H9 (cell line): ENCODE data around the gene MARVELD1. TPM values are rescaled to one million over a fixed set of nuclear protein-coding genes. Genes with fewer than 3 reads are reported as not detected.

Experiments used
- DNase-seq: peaks from one replicate; pipeline ENCODE4 v3.0.0-alpha.2; 2017
- H2AFZ ChIP-seq: one replicate; pipeline ENCODE4 v1.6.1; 2013; ENCODE audit warnings: mild to moderate bottlenecking, low read length, control low read depth, moderate library complexity
- H2AK5ac ChIP-seq: 2 replicates; pipeline ENCODE4 v1.6.1; 2013; ENCODE audit warnings: low read length, control low read depth, mixed read lengths; ENCODE audit not compliant: insufficient read length
- H2BK120ac ChIP-seq: one replicate; pipeline ENCODE4 v1.6.1; 2013; ENCODE audit warnings: low read depth, mild to moderate bottlenecking, low read length, control low read depth, inconsistent platforms; ENCODE audit not compliant: poor library complexity, severe bottlenecking
- H2BK12ac ChIP-seq: 2 replicates; pipeline ENCODE4 v1.6.1; 2013; ENCODE audit warnings: low read length, control low read depth, mixed read lengths, low read depth; ENCODE audit not compliant: insufficient read length
- H2BK15ac ChIP-seq: 2 replicates; pipeline ENCODE4 v1.6.1; 2013; ENCODE audit warnings: low read depth, low read length, control low read depth
- H2BK20ac ChIP-seq: one replicate; pipeline ENCODE4 v1.6.1; 2013; ENCODE audit warnings: low read depth, mild to moderate bottlenecking, low read length, control low read depth, inconsistent platforms; ENCODE audit not compliant: poor library complexity, severe bottlenecking
- H2BK5ac ChIP-seq: 2 replicates; pipeline ENCODE4 v1.6.1; 2013; ENCODE audit warnings: low read length, control low read depth, mixed read lengths; ENCODE audit not compliant: insufficient read length
- H3K14ac ChIP-seq: 2 replicates; pipeline ENCODE4 v1.6.1; 2013; ENCODE audit warnings: low read length, control low read depth; ENCODE audit not compliant: insufficient read depth
- H3K18ac ChIP-seq: 2 replicates; pipeline ENCODE4 v1.6.1; 2013; ENCODE audit warnings: low read depth, mild to moderate bottlenecking, mixed read lengths, low read length, control low read depth; ENCODE audit not compliant: insufficient read length
- H3K23ac ChIP-seq: 2 replicates; pipeline ENCODE4 v1.6.1; 2013; ENCODE audit warnings: low read length, control low read depth, mixed read lengths, low read depth; ENCODE audit not compliant: insufficient read length
- H3K23me2 ChIP-seq: 2 replicates; pipeline ENCODE4 v1.6.1; 2013; ENCODE audit warnings: low read depth, mild to moderate bottlenecking, mixed read lengths, low read length, control low read depth; ENCODE audit not compliant: insufficient read length, poor library complexity, severe bottlenecking
- H3K27ac ChIP-seq: 2 replicates; pipeline ENCODE4 v1.5.1; 2013; ENCODE audit warnings: low read length, control low read depth, mixed read lengths, low read depth; ENCODE audit not compliant: insufficient read length
- H3K27me3 ChIP-seq: 2 replicates; pipeline ENCODE4 v1.6.1; 2013; ENCODE audit warnings: low read length, control low read depth, inconsistent platforms; ENCODE audit not compliant: insufficient read depth
- H3K4ac ChIP-seq: 2 replicates; pipeline ENCODE4 v1.6.1; 2013; ENCODE audit warnings: low read depth, mild to moderate bottlenecking, control low read depth, inconsistent platforms, low read length, moderate library complexity
- H3K4me1 ChIP-seq: 2 replicates; pipeline ENCODE4 v1.6.1; 2013; ENCODE audit warnings: low read length, control low read depth, inconsistent platforms; ENCODE audit not compliant: insufficient read depth
- H3K4me2 ChIP-seq: 2 replicates; pipeline ENCODE4 v1.6.1; 2013; ENCODE audit warnings: low read length, control low read depth, mixed read lengths; ENCODE audit not compliant: insufficient read length, insufficient read depth
- H3K56ac ChIP-seq: 2 replicates; pipeline ENCODE4 v1.6.1; 2013; ENCODE audit warnings: low read depth, mild to moderate bottlenecking, mixed read lengths, low read length, control low read depth; ENCODE audit not compliant: insufficient read length
- H3K79me1 ChIP-seq: 2 replicates; pipeline ENCODE4 v1.6.1; 2013; ENCODE audit warnings: low read depth, mild to moderate bottlenecking, moderate library complexity, low read length, control low read depth, inconsistent platforms; ENCODE audit not compliant: insufficient read depth, poor library complexity, severe bottlenecking
- H3K79me2 ChIP-seq: 2 replicates; pipeline ENCODE4 v1.6.1; 2013; ENCODE audit warnings: low read length, control low read depth, inconsistent platforms; ENCODE audit not compliant: insufficient read depth
- H3K9ac ChIP-seq: 2 replicates; pipeline ENCODE4 v1.6.1; 2013; ENCODE audit warnings: low read length, control low read depth, mixed read lengths; ENCODE audit not compliant: insufficient read length; ENCODE audit errors: extremely low read depth
- H3K9me3 ChIP-seq: one replicate; pipeline ENCODE4 v1.6.1; 2013; ENCODE audit warnings: low read depth, low read length, inconsistent platforms; ENCODE audit not compliant: control insufficient read depth
- H3T11ph ChIP-seq: one replicate; pipeline ENCODE4 v1.6.1; 2013; ENCODE audit warnings: mild to moderate bottlenecking, low read length, control low read depth, inconsistent platforms
- H4K20me1 ChIP-seq: one replicate; pipeline ENCODE4 v1.6.1; 2013; ENCODE audit not compliant: control insufficient read depth, insufficient read length, insufficient read depth
- H4K5ac ChIP-seq: 2 replicates; pipeline ENCODE4 v1.6.1; 2013; ENCODE audit warnings: low read depth, mild to moderate bottlenecking, mixed read lengths, low read length, control low read depth; ENCODE audit not compliant: insufficient read length
- H4K8ac ChIP-seq: replicated peaks from 2 replicates; pipeline ENCODE4 v1.6.1; 2013; ENCODE audit warnings: low read length, control low read depth, mixed read lengths, low read depth; ENCODE audit not compliant: insufficient read length
- H4K91ac ChIP-seq: 2 replicates; pipeline ENCODE4 v1.6.1; 2013; ENCODE audit warnings: low read depth, mild to moderate bottlenecking, moderate library complexity, mixed read lengths, low read length, control low read depth; ENCODE audit not compliant: insufficient read length
- H3K27ac Mint-ChIP-seq, 3 experiments: 2 replicates in 2 of 3; 3 replicates in 1 of 3; pipeline ENCODE4 v1.8.0; 2020 to 2021; ENCODE audit warnings: mixed read lengths in 3 of 3, mild to moderate bottlenecking in 1 of 3, moderate library complexity in 1 of 3
- H3K27me3 Mint-ChIP-seq: 2 replicates; pipeline ENCODE4 v1.8.0; 2021; ENCODE audit warnings: low read depth, mild to moderate bottlenecking, moderate library complexity, mixed read lengths
- H3K36me3 Mint-ChIP-seq, 3 experiments: 2 replicates in 2 of 3; 3 replicates in 1 of 3; pipeline ENCODE4 v1.8.0; 2020 to 2021; ENCODE audit warnings: low read depth in 3 of 3, mixed read lengths in 3 of 3; ENCODE audit not compliant: insufficient read depth in 1 of 3
- H3K4me1 Mint-ChIP-seq, 2 experiments: 2 replicates each; pipeline ENCODE4 v1.8.0; 2020; ENCODE audit warnings: mixed read lengths in 2 of 2
- H3K4me3 Mint-ChIP-seq, 2 experiments: 2 replicates in 1 of 2; 3 replicates in 1 of 2; pipeline ENCODE4 v1.8.0; 2020 to 2021; ENCODE audit warnings: mild to moderate bottlenecking in 2 of 2, mixed read lengths in 2 of 2, moderate library complexity in 1 of 2
- H3K9me3 Mint-ChIP-seq, 2 experiments: 2 replicates in 1 of 2; 3 replicates in 1 of 2; pipeline ENCODE4 v1.8.0; 2020; ENCODE audit warnings: mild to moderate bottlenecking in 2 of 2, mixed read lengths in 2 of 2, moderate library complexity in 1 of 2
- CTCF ChIP-seq: fragments of 200-600 bp; sonication (generic); conservative IDR thresholded peaks from 3 replicates; pipeline ENCODE4 v1.8.0; 2021; ENCODE audit warnings: antibody characterized with exemption, mild to moderate bottlenecking
- WGBS: extraction: QIAGEN DNeasy Blood & Tissue Kit; methylation state at CpG from one replicate; pipeline ENCODE4 v1.1.7; 2013; ENCODE audit warnings: missing lambda C conversion rate, low lambda C conversion rate, mixed read lengths; ENCODE audit not compliant: insufficient read length; ENCODE audit errors: extremely low coverage; 5-methylcytosine and 5-hydroxymethylcytosine counted together
- total RNA-seq: library from RNA; stranded (reverse); gene quantifications from 2 replicates; pipeline ENCODE4 v1.2.1, GENCODE V29; 2021

MARVELD1 gene
- total RNA-seq, 1 experiment from 2014 or later: 26.7 TPM

DNA sequence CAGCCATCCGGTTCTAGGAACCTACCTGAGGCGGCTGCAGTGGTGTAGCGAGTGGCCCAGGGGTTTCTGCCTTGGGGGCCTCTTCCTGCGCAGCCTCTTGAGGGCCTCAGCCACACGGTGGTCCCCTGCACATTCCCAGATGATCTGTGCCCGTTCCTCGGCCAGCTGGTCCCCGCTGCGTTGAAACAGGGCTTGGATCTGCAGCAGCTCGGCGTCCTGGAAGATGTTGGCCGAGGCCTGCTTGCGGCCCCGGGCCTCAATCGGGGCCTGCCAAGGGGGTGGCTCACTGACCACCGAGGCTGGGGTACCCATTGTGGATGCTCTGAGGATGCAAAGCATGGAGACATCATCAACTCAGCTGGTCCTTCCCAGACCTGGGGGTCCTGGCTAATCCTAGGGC is 33.9 kb upstream of the MARVELD1 start:
- Mint-ChIP-seq H3K27me3 (no peaks in the 10 kb centered on the region), H3K4me1 (peaks cover 8 to 10% of the 10 kb centered on the region in 2 experiments), H3K36me3 (peaks cover 8 to 25% (median 19%) of the 10 kb centered on the region in 3 experiments), H3K27ac (no peak overlapping the region), H3K4me3 (no peak overlapping the region), H3K9me3 (no peaks in the 10 kb centered on the region)
- no peaks in the 10 kb centered on the region for H4K20me1 ChIP-seq
- no peak overlapping the region for H2AK5ac ChIP-seq
- no peak overlapping the region for H3K18ac ChIP-seq
- TF ChIP-seq CTCF: no peak
- H3K9me3 ChIP-seq: no peaks in the 10 kb centered on the region
- no peak overlapping the region for H3T11ph ChIP-seq
- no peak overlapping the region for H3K9ac ChIP-seq
- no peaks in the 10 kb centered on the region for H3K79me2 ChIP-seq
- H2AFZ ChIP-seq: no peak overlapping the region
- no peak overlapping the region for H3K4me2 ChIP-seq
- H2BK120ac ChIP-seq: no peak overlapping the region
- H3K23me2 ChIP-seq: no peaks in the 10 kb centered on the region
- no peaks in the 10 kb centered on the region for H3K27me3 ChIP-seq
- no peak overlapping the region for H3K14ac ChIP-seq
- no peak overlapping the region for H4K8ac ChIP-seq
- no peak overlapping the region for H2BK20ac ChIP-seq
- no CpG with 5 or more reads among the region's 16 CpGs for WGBS
- no peak for DNase-seq
- no peaks in the 10 kb centered on the region for H3K79me1 ChIP-seq
- H3K27ac ChIP-seq: no peak overlapping the region
- H3K4ac ChIP-seq: no peak overlapping the region
- H3K56ac ChIP-seq: no peak overlapping the region
- H4K91ac ChIP-seq: no peak overlapping the region
- no peaks in the 10 kb centered on the region for H3K4me1 ChIP-seq
- H3K23ac ChIP-seq: no peak overlapping the region
- H2BK5ac ChIP-seq: no peak overlapping the region
- H2BK15ac ChIP-seq: no peak overlapping the region
- H4K5ac ChIP-seq: no peak overlapping the region
- H2BK12ac ChIP-seq: no peak overlapping the region
